Anterior cingulate cortex (tissue), 58 donors: ENCODE data around the gene CLIP4.
"Not testable (repeated sequence)": the region's sequence is repeated elsewhere in the genome, so short reads cannot be mapped to it uniquely, and the experiment has no call there.

ENCODE experiments used
- DNase-seq, 58 donors: peaks; one replicate each; lab custom pipeline; 2025; lab: John Stamatoyannopoulos, UW

Gene CLIP4

DNA sequence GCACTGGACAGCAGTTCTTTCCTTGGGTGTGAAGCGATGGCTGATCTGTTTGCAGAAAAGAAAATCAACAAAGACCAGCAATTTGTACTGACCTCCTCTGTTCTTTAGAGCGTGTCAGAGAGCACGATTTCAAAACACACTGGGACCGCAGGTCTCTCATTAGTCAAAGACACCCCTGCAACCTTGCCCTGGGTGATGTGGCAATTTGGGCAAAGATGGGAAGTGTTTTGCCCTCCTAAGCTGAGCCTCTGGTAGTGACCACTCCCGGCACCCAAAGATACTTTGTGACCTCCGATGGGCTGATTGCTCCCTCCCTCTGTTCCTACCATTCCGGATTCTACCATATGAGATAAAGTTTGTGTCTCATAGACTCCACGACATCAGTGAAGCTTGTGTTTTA is 18.2 kb upstream of the CLIP4 start:
- DNase-seq = no peak

DNA sequence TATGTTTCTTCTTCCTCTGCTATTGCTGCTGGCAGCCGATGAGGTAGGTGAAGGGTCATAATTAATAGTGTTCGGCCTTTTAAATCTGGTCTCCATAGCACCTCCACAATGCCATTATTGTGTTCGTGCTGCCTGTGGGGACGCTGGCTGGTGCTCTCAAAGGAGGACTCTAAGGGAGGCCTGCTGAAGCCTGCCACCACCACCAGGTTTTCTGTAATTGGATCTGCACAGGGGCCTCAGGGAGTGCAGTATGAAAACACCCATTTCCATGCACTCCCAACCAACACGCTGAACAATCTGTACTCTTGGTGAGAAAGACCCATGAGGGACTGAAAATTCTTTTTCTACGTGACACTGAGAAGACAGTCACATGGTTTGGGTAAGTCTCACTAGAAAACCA is 17.6 kb upstream of the CLIP4 start:
- no peak for DNase-seq

DNA sequence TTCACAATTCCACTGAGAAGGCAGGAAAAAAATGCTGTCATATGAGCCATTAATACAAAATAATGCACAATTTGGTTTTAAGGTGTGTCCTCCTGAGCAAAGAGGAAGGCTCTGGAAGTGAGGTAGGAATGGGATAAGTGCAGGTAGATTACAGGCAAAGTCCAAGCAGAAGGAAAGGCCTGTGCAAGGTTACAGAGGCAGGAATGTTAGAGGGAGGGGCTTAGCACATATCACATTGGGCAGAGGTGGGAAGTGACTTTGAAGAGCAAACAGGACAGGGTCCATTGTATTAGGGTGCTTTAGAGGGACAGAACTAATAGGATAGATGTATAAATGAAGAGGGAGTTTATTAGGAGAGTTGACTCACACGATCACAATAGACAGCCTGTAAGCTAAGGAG is 14.7 kb upstream of the CLIP4 start:
- DNase-seq = no peak

DNA sequence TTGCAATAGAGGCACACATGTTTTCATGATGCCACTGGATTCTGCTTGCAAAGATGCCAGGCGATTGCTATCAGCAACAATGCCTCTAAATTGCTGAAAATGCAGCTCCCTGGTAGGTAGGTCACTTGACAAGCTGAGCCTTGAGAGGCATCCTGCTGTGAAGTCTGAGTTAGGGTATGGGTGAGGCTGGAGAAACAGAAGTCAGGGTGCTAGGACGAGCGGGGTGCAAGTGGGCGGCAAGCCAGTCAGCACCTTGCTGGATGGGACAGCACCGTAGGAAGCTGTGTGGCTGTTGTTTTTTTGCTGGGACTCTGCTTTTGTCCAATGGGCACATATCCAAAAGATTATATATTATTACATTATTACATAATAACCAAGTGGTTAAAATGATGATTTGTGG is 10.5 kb upstream of the CLIP4 start:
- DNase-seq = no peak

DNA sequence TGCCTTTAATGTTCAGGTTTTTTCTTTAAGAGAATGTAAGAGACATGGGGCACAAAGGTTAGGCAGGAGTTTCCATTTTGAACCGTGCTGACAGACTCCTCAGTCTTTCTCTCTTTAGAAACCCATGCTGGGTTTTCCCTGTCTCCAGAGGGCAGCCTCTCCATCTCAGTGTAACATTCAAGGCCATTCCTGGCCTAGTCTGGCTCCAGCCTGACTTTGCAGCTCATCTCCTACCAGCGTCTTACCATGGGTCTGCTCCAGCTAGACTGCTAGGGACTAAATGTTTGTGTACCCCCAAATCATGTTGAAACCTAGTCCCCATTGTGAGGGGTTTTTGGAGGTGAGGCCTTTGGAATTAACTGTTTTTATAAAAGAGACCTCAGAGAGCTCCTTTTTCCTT is 9.8 kb upstream of the CLIP4 start:
- DNase-seq = no peak

DNA sequence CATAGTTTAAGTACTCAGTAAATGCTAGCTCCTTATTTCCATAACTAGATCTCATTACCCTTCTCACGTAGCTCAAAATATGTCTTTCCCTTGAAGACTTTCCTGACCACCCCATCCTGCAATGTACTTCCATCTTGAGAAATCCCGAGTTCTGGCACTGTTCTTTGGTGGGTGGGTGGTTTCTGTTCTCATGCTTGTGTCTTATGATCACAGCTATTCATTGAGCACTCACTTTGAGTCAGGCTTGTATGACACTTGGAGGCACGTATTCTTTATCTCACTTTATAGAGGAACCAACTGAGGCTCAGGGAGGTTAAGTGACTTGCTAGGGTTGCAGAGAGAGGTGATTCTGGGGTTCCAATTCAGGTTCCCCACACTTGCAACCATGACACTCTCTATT is 9.0 kb upstream of the CLIP4 start:
- DNase-seq = no peak

DNA sequence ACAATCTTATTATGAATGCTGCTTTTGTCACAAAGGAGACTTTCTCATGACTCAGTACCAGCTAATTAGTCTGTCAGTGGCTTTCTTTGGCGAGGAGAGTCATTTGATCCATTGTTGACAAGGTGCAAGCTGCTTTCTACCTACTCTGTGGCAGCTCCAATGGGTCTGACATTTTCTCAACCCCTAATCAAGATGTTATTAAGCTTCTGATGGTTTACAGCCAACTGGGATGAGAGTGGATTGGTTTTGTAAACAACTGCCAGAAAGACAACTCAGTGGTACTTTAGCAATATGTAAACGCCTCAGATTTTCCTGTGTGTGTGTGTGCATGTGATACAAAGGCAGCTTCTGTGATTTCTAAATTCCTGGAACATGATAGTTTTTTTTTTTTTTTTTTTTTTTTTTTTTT is 8.2 kb upstream of the CLIP4 start:
- no peak for DNase-seq

DNA sequence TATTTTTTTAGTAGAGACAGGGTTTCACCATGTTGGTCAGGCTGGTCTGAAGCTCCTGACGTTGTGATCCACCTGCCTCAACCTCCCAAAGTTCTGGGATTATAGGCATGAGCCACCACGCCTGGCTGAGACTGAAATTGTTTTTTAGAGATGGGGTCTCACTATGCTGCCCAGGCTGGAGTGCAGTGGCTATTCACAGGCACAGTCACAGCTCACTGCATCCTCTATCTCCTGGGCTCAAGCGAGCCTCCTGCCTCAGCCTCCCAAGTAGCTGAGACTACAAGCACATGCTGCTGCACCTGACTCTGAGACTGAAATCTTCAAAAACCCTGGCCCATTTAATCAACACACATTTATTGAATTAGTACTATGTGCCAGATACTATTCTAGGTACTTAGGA is 7.7 kb upstream of the CLIP4 start:
- DNase-seq = not testable (repeated sequence)

DNA sequence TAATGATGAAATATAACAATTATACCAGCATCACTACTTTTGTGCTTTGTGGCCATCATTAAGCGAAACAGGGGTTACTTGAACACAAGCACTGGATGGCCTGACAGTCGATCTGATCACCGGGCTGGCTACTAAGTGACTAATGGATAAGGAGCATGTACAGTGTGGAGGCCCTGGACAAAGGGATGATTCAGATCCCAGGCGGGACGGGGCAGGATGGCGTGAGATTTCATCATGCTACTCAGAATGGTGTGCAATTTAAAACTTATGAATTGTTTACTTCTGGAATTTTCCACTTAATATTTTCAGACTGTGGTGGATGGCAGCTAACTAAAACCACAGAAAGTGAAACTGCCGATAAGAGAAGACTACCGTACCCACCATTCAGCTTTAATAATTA is 7.0 kb upstream of the CLIP4 start:
- peak in 17 of 58 donors; percentile 21 to 80 (median 50) for DNase-seq

DNA sequence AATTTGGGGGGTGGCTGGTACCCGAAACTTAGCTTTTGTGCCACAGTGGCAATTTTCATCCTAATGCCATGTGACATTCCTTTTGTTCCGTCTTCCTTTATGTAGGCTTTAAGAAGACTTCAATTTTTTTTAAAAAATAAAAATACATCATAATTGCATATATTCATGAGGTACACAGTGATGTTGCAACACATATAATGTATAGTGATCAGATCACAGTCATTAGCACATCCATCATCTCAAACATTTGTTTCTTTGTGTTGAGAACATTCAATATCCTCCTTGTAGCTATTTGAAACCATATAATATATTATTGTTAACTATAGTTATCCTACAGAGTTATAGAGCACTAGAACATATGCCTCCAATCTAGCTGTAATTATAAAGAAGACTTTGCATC is 6.0 kb upstream of the CLIP4 start:
- DNase-seq = no peak

DNA sequence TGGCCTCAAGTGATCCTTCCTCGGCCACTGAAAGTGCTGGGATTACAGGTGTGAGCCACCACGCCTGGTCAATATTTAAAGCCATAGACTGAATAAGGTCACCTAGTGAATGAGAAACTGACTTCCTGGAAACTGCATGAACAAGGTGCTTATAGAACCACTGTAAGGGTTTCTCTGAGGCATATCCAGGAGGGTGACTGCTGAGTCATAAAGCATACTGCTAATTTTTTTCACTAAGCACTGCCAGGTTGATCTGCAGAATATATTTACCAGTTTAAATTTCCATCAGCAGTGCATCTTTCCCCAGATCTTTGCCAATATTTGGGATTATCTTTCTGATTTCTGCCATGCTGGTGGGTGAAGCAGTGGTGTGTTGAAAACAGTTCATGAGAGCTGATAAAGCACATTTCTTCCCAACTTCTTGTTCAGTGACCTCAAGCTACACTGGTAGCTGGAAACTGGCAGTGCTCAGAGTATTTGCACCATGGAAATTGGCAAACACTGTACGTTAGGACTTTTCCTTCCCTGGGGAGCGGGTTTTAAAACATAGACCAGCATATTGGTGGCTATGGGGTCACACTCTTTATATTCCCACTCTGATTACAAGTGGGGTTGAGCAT is 4.2 kb upstream of the CLIP4 start:
- DNase-seq = peak in 1 of 58 donors; percentile 18

DNA sequence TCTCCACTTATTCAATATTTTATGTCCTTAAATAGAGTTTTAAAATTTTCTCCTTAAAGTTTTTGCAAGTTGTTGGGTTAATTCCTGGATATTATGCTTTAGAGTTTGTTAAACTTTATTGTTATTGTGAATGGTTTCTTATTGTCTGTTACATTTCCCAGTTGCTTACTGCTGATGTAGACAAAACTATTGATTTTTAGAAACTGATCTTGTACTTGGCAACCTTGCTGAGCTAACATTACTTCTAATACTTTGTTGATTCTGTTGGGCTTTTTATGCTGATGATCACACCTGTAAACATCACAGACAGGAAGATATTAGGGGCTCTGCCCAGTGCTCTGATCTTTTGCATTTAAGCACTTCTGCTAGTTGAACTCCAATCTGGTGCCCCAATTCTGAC is 2.8 kb upstream of the CLIP4 start:
- no peak for DNase-seq

DNA sequence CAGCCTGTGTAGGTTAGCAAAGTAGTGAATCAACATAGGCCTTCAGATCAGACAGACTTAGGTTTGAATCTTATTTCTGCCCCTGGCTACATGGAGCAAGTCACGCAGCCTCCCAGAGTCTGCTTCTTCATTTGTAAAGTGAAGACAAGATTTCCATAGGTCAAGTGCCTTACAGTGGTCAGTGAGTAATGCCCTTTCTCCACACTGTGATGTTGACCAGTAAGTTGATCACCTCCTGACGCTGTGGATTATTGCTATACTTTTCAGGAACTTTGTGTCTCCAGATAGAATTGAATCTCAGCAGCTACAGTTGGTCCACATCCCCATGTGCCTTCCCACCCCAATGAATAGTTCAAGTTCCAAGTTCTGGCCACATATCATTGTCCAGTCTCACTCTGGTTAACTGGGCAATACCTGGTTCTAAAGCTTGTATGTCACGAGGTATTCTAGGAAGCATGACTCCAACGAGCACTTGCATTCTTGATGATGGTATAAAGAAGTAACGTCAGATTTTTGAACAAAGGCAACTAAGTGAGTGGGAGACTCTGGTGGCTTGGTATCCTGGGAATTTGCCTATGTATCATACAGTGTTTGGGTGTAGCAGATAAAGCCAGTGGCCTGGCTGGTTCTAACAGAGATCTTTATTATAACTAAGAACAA is 2.1 kb upstream of the CLIP4 start:
- no peak for DNase-seq

DNA sequence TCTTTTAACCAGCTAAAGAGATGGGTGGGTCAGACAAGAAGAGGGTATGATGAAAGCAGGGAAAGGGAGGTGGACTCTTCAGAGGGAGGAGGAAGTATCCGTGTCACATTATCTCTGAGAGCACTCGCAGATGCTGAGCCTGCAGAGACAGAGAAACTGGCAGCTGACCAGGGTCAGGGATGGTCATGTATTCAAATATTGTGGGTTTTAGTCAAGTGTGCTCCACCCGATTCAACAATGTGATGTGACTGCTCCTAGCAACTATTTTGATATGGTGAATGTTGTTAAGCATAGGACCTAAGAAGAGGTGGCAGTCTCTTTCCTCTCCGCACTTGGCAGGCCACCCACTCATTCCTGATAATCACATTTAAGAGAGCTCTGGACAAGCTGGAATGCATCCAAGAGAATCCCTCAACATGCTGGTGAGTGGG is 1.3 kb upstream of the CLIP4 start:
- DNase-seq = peak in 1 of 58 donors; percentile 47

DNA sequence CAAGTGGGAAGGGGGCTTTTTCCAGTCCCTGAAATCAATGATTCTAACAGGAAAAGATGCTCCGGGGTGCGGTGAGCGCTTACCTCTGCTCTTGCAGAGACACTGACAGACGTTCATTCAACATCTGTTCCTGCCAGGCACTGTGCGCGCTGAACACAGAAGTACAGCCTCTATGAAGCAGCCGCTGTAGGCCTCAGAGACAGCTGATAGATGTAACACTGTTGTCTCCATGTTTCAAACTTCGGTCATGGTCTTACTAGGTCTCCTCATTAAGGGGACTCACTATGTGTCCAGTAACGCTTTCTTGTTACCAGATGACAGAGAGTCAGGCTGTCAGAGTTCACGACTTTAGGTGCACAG is 649 bp upstream of the CLIP4 start:
- peak in 3 of 58 donors; percentile 21 to 71 (median 36) for DNase-seq

DNA sequence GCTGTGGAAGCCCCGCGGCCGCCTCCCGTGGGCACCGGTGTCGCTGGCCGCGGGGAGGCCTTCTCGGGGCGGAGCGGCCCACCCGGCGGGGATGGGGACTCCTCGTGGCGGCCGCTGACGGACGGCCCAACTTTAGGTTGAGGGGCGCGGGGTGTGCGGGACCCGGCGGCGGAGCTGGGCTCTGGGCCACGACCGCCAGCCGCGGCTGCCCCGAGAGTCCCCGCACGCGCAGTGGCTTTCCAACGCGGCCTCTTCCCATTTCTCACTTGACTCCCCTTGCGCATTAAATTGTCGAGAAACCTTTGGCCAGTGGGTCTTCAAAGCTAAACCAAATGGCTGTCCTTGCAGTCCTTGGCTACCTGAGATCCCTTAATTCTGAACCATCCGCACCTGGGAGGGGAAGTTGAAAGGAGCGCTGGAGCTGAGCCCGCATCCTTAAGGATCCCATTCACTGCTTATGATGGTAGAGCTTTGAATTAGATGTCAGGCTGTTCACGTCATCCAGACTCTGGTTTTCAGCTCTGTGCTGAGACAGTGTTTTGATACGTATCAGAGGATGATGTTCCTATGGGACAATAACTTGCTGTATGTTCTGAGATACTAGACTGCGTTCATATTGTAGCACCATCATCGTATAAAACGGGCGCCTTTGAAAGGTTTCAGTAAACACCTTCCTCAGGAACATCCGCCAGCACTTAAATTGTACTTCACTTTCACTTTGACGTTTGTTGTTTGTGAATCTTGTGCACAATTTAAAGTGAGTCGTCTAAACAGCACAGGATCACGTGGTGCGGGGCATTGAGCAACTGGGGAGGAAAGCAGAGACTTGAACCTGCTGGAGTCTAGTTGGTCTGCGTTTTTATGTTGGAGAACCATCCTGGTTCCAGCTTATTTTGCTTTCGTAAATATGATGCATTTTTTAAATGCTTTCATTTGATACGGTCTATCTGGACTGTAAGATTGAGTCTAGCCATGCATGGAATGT is 874 bp downstream of the CLIP4 start:
- peak in 46 of 58 donors; percentile 18 to 75 (median 57) for DNase-seq

DNA sequence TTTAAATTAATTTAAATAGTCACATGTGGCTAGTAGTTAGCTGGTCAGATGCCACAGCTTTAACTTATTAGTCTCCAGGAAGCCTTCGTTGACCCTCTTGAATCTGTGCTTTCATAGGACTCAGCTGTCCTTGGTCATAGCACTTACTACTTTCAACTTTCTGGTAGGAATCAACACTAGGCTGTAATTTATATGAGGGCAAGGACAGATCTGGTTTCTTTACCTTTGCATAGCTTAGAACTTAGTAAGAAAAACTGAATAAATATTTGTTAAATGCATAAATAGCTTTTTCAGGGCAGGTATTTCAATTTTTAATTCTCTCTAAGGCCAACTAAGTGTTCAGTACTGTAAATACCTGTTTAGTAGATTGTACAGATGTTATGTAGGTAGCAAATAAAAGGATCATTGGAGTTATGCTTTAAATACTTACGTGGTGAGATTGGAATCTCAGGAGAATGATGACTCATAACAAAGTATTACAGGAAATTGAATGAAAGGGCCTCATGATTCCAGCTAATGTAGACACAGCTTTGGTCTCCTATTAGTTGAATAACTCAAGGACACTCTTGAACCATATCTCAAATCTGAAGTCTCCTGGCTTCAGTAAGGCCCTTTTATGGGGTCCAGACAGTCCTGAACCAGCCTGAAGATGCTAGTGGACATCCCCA is 2.6 kb downstream of the CLIP4 start:
- DNase-seq = no peak

DNA sequence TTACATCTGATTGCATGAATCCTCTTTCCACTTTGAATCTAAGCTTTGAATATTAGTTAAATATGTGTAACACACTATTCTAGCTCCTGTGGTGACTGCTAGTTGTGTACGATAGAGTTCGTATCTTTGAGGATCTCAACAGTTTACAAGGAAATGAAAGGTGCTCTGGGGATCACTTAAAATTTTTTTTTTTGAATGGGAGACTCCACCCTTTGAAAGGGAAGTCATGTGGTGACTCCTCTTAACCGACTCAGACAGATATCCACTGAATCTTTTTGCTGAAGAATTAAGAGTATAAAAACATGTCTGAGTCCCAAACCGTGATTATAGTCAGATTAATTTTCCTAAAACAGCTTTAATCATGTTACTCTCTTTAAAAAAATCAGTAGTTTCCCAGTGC is 4.0 kb downstream of the CLIP4 start:
- DNase-seq = no peak

DNA sequence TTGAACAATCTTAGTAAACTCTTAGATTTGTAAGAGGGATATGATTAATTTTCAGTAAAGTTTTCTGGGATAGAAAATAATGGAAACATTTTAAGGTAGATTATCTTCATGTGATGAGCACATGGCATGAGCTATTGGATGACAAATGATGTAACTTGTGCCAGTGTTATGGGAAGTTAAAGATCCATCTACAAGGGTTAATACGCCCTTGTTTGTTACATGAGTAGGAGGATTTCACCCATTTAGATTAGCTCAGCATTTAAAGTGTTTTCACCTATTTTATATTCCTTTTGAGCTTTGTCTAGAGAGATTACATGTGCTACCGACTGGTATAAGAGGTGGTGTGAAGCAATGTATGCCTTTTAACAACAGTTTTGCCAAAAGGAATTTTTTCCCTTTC is 5.6 kb downstream of the CLIP4 start:
- no peak for DNase-seq

DNA sequence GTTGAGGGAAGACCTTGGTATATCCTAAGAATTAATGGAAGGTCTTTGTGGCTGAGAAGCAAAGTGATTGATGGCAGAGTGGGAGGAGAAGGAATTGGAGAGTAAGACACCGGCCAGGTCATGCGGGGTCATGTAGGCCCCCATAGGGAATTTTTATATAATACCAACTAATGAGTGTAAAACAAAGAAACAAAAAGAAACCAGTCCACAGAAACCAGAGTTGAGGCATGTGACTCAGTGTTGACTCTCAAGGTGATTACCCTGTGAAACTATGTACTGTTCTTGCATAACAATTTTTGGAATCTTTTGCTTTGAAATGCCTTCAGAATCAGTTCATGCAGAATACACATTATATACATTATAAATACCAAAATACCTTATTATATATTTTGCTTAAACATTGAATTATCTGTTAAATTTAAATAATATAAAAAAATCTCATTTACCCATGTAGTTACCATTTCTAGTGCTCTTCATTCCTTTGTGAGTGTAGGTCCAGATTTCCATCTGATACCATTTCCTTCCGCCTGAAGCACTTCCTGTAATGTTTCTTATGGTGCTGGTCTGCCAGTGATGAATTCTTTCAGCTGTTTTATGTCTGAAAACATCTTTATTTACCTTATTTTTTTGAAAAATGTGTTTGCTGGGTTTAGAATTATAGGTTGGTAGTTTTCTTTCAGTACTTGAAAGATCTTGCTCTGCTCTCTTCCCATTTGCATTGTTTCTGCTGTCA is 8.6 kb downstream of the CLIP4 start:
- DNase-seq = no peak
